K562 (cell line): ENCODE results near the gene TMEM117. TPM values are rescaled to one million over a fixed set of nuclear protein-coding genes. Genes with fewer than 3 reads are reported as not detected.

Experiments used
- ATAC-seq: fragments of 200-7000 bp; cut with Tn5 transposase; 3 replicates; pipeline ENCODE4 v1.9.1; 2020; ENCODE audit warnings: moderate library complexity
- BruUV-seq: library from RNA; stranded (reverse); fragments of 400-500 nt; replicated peaks from 2 replicates; lab custom pipeline; 2021; lab: Mats Ljungman, UMichigan
- CTCF ChIA-PET: fragments of 300-600 bp; formaldehyde crosslinking; extraction: SDS; loops from one replicate; lab custom pipeline; 2021; ENCODE audit warnings: low intra/inter-chr PET ratio; lab: Yijun Ruan, JAX
- POLR2A ChIA-PET: fragments of 300-600, 350-650 bp; sonication (Branson Sonifier 250); formaldehyde crosslinking; extraction: SDS; loops from one replicate; lab custom pipeline; 2021; ENCODE audit warnings: antibody characterized with exemption, inconsistent platforms; lab: Yijun Ruan, JAX
- DNase-seq, 4 experiments: peaks; one replicate each; pipeline versions ENCODE4 v3.0.0 to v3.0.0-alpha.2; 2011 to 2018; ENCODE audit warnings: low spot score in 3 of 4, mixed read lengths in 3 of 4; ENCODE audit errors: extremely low read depth in 1 of 4
- FAIRE-seq: peaks from 2 replicates; lab custom pipeline; 2011; peaks lifted over from hg19 to GRCh38; lab: Jason Lieb, UNC
- H2AFZ ChIP-seq: 2 replicates; pipeline ENCODE4 v1.6.0; 2011; ENCODE audit warnings: low read depth, low read length, control low read depth, inconsistent platforms
- H3K27ac ChIP-seq: fragments of 200-600 bp; 3 replicates; pipeline ENCODE4 v1.8.0; 2011; ENCODE audit warnings: low read depth, mild to moderate bottlenecking, control low read depth, inconsistent platforms, low read length, moderate library complexity, mixed read lengths; ENCODE audit errors: extremely low read depth
- H3K27me3 ChIP-seq, 2 experiments: fragments of 300-600 bp in 1 of 2; 2 replicates in 1 of 2; 3 replicates in 1 of 2; pipeline versions ENCODE4 v1.6.0 to v1.8.0; 2011; ENCODE audit warnings: inconsistent platforms in 2 of 2, low read length in 2 of 2, mild to moderate bottlenecking in 1 of 2, mixed read lengths in 1 of 2, moderate library complexity in 1 of 2; ENCODE audit not compliant: control insufficient read depth in 2 of 2, insufficient read depth in 2 of 2
- H3K36me3 ChIP-seq: fragments of 300-600 bp; 3 replicates; pipeline ENCODE4 v1.8.0; 2011; ENCODE audit warnings: mild to moderate bottlenecking, low read length, inconsistent platforms; ENCODE audit not compliant: control insufficient read depth, insufficient read depth
- H3K4me1 ChIP-seq, 2 experiments: fragments of 200-600 bp in 1 of 2; replicated peaks in 1 of 2; 2 replicates in 1 of 2; 3 replicates in 1 of 2; pipeline versions ENCODE4 v1.5.1 to v1.8.0; 2011; ENCODE audit warnings: inconsistent platforms in 2 of 2, low read length in 2 of 2, mild to moderate bottlenecking in 1 of 2, mixed read lengths in 1 of 2, moderate library complexity in 1 of 2; ENCODE audit not compliant: control insufficient read depth in 2 of 2, insufficient read depth in 2 of 2
- H3K4me2 ChIP-seq: 2 replicates; pipeline ENCODE4 v1.6.1; 2011; ENCODE audit warnings: low read length, control low read depth, inconsistent platforms, mixed read lengths; ENCODE audit not compliant: insufficient read depth
- H3K4me3 ChIP-seq: fragments of 200-600 bp; sonication (generic), shearing (Covaris generic); 2 replicates; pipeline ENCODE4 v1.5.1; 2016; ENCODE audit warnings: control low read depth, inconsistent platforms
- H3K79me2 ChIP-seq: fragments of 200-600 bp; 3 replicates; pipeline ENCODE4 v1.8.0; 2011; ENCODE audit warnings: low read length, inconsistent platforms; ENCODE audit not compliant: control insufficient read depth, insufficient read depth
- H3K9ac ChIP-seq, 2 experiments: 2 replicates each; pipeline versions ENCODE4 v1.6.0 to v1.6.1; 2011; ENCODE audit warnings: low read depth in 2 of 2, low read length in 2 of 2, control low read depth in 1 of 2, inconsistent platforms in 1 of 2, mild to moderate bottlenecking in 1 of 2, mixed read lengths in 1 of 2; ENCODE audit not compliant: insufficient read depth in 1 of 2
- H3K9me1 ChIP-seq: one replicate; pipeline ENCODE4 v1.6.0; 2011; ENCODE audit warnings: inconsistent platforms, mild to moderate bottlenecking, low read length, moderate library complexity; ENCODE audit not compliant: control insufficient read depth, insufficient read depth
- H3K9me3 ChIP-seq: replicated peaks from 2 replicates; pipeline ENCODE4 v1.5.1; 2011; ENCODE audit warnings: low read depth, low read length, inconsistent platforms; ENCODE audit not compliant: control insufficient read depth, insufficient read depth
- H4K20me1 ChIP-seq: replicated peaks from 2 replicates; pipeline ENCODE4 v1.6.1; 2011; ENCODE audit warnings: low read length, inconsistent platforms, mixed read lengths; ENCODE audit not compliant: control insufficient read depth, insufficient read depth
- CHD2 ChIP-seq: IDR thresholded peaks from 2 replicates; pipeline ENCODE4 v1.6.1; 2011; ENCODE audit warnings: low read depth, low read length
- CHD4 ChIP-seq: fragments of 200-600 bp; sonication (generic); IDR thresholded peaks from 3 replicates; pipeline ENCODE4 v1.6.1; 2012; ENCODE audit warnings: low read depth, mild to moderate bottlenecking, mixed read lengths, low read length, inconsistent platforms; ENCODE audit not compliant: insufficient read depth, insufficient replicate concordance, poor library complexity, severe bottlenecking
- E2F5 ChIP-seq: sonication (generic); formaldehyde crosslinking; IDR thresholded peaks from 2 replicates; pipeline ENCODE4 v1.8.0; 2022; ENCODE audit warnings: mild to moderate bottlenecking, missing genetic modification reagents
- FOXA1 ChIP-seq: fragments of 450-650 bp; IDR thresholded peaks from 2 replicates; pipeline ENCODE4 v1.6.1; 2016; ENCODE audit warnings: mild to moderate bottlenecking, borderline replicate concordance
- HMG20A ChIP-seq: fragments of 450-650 bp; formaldehyde crosslinking; conservative IDR thresholded peaks from 2 replicates; pipeline ENCODE4 v1.4.0; 2020; ENCODE audit warnings: mild to moderate bottlenecking, mixed read lengths
- MYNN ChIP-seq, 2 experiments: sonication (generic); formaldehyde crosslinking in 1 of 2; IDR thresholded peaks; 2 replicates each; pipeline versions ENCODE4 v1.5.0 to v1.6.1; 2016 to 2020; ENCODE audit warnings: antibody characterized with exemption in 1 of 2, missing genetic modification reagents in 1 of 2
- TAF1 ChIP-seq: IDR thresholded peaks from 2 replicates; pipeline ENCODE4 v1.6.1; 2011; ENCODE audit warnings: mild to moderate bottlenecking, low read length, moderate library complexity; ENCODE audit not compliant: insufficient read depth, control insufficient read depth, severe bottlenecking; ENCODE audit errors: extremely low read depth
- XRCC3 ChIP-seq: fragments of 450-650 bp; IDR thresholded peaks from 2 replicates; pipeline ENCODE4 v1.6.1; 2017; ENCODE audit warnings: mild to moderate bottlenecking, moderate library complexity
- ZEB2 ChIP-seq: fragments of 450-650 bp; IDR thresholded peaks from 2 replicates; pipeline ENCODE4 v1.6.1; 2016
- ZNF24 ChIP-seq: fragments of 450-650 bp; IDR thresholded peaks from 2 replicates; pipeline ENCODE4 v1.6.1; 2016
- ZNF318 ChIP-seq, 2 experiments: fragments of 450-650 bp; IDR thresholded peaks; 2 replicates each; pipeline ENCODE4 v1.6.1; 2016; ENCODE audit warnings: mild to moderate bottlenecking in 2 of 2, borderline replicate concordance in 1 of 2, low read depth in 1 of 2, moderate library complexity in 1 of 2
- WGBS: fragments of 100-300 bp; shearing (Covaris generic); methylation state at CpG from one replicate; pipeline ENCODE4 v1.1.6; 2016; ENCODE audit warnings: low coverage, mixed read lengths; ENCODE audit not compliant: insufficient coverage; ENCODE audit errors: missing lambda C conversion rate; 5-methylcytosine and 5-hydroxymethylcytosine counted together
- in situ Hi-C: fragments of 300-500 bp; cut with MboI; formaldehyde crosslinking; loops from 4 replicates; pipeline ENCODE4 v1.15.0; 2018; ENCODE audit warnings: inconsistent platforms, mixed read lengths
- intact Hi-C: fragments of 100-400 bp; cut with micrococcal nuclease; formaldehyde crosslinking; loops from 2 replicates; pipeline ENCODE4 v1.14.2; 2022
- polyA plus RNA-seq, 8 experiments: library from polyadenylated mRNA; depleted of rRNA in 4 of 8; stranded (reverse) in 5 of 8; unstranded in 3 of 8; fragments of >200 nt; fragmentation: Nextera tagmentation in 2 of 8; fragmentation: Illumina TruSeq in 1 of 8; extraction: Ambion mirVana in 2 of 8; extraction: Trizol in 1 of 8; gene quantifications; 2 replicates each; pipeline versions ENCODE4 v1.2.1 to v1.2.3, GENCODE V29; 2011 to 2014; ENCODE audit warnings: inconsistent platforms in 1 of 8, missing spikeins in 1 of 8
- total RNA-seq, 7 experiments: library from RNA; depleted of rRNA in 6 of 7; stranded (reverse); fragments of >200 nt in 6 of 7; fragmentation: Illumina TruSeq in 2 of 7; extraction: Trizol in 2 of 7; gene quantifications; 2 replicates each; pipeline versions ENCODE4 v1.2.1 to v1.2.3, GENCODE V29; 2011 to 2021; ENCODE audit warnings: low replicate concordance in 1 of 7

The TMEM117 gene
- total and polyA plus RNA-seq, 9 of the 15 experiments (the other 6 are each of a cell fraction or from before 2014, with no cell fraction given) = 0.31 to 2.8 (median 1.0) TPM

- TF ChIP-seq ZEB2 = no peak
- TF ChIP-seq ZNF24 = no peak
- no peak for TF ChIP-seq CHD2
- no peak for TF ChIP-seq HMG20A (CRISPR knock-in tag)
- no peak for TF ChIP-seq FOXA1
- no peak for TF ChIP-seq ZNF318 (IDR thresholded peaks at IDR 0.05; ENCODE audit: borderline replicate concordance in 1 of 2, low read depth in 1 of 2)
- no peak for TF ChIP-seq XRCC3
- TF ChIP-seq CHD4 = no peak
- no peak for TF ChIP-seq TAF1
- no peak for TF ChIP-seq E2F5 (CRISPR knock-in tag)
- no peak for TF ChIP-seq MYNN (IDR thresholded peaks at IDR 0.05)
- TF ChIP-seq MYNN (CRISPR knock-in tag; IDR thresholded peaks at IDR 0.05) = no peak
- POLR2A ChIA-PET = no interaction called here
- Histone ChIP-seq H3K79me2 (no peaks in the 10 kb centered on the region), H3K9me1 (no peaks in the 10 kb centered on the region), H3K4me1 (no peaks in the 10 kb centered on the region), H3K4me3 (no peak overlapping the region), H3K36me3 (no peaks in the 10 kb centered on the region), H4K20me1 (no peaks in the 10 kb centered on the region), H3K27me3 (no peaks in the 10 kb centered on the region), H3K9me3 (no peaks in the 10 kb centered on the region), H3K9ac (no peak overlapping the region), H2AFZ (no peak overlapping the region), H3K4me2 (no peak overlapping the region), H3K27ac (no peak overlapping the region)
- DNase-seq (no peak), FAIRE-seq (no peak), ATAC-seq (no peak)
- WGBS = 0% methylated on average over 2 of the region's 2 CpGs
- CTCF ChIA-PET = no interaction called here
- no TSS peak for BruUV-seq
- intact Hi-C loops (no loop called here), in situ Hi-C loops (no loop called here)
These were observed 222.5 kb downstream of the TMEM117 start for GRCh38 chr12:44058366-44058765.
